ENCODE results near the gene C5orf15.

DNA sequence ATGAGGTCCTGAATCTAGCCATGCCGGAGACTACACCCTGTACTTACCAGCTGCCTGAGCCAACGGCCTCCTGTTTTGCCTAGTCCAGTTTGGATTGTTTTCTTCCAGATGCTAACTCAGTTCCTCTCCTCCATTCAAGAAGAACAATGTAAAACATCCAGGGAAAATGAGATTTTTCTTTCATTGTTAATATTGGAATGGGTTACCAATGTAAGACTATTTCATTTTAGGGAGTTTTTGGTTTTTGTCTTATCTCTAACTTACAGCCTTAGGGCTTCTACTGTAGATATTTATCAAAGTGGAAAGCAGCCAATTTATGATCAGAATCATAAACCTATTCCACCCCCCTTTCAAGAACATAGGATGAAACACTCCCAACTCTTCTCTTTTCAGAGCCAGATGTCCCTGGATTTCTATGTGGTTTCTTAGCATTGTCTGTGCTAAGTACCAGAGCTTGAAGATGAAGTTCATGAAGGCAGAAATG lies 39.9 kb upstream of the C5orf15 start:
- TF ChIP-seq, protein P1, sequence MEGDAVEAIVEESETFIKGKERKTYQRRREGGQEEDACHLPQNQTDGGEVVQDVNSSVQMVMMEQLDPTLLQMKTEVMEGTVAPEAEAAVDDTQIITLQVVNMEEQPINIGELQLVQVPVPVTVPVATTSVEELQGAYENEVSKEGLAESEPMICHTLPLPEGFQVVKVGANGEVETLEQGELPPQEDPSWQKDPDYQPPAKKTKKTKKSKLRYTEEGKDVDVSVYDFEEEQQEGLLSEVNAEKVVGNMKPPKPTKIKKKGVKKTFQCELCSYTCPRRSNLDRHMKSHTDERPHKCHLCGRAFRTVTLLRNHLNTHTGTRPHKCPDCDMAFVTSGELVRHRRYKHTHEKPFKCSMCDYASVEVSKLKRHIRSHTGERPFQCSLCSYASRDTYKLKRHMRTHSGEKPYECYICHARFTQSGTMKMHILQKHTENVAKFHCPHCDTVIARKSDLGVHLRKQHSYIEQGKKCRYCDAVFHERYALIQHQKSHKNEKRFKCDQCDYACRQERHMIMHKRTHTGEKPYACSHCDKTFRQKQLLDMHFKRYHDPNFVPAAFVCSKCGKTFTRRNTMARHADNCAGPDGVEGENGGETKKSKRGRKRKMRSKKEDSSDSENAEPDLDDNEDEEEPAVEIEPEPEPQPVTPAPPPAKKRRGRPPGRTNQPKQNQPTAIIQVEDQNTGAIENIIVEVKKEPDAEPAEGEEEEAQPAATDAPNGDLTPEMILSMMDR (conservative IDR thresholded peaks at IDR 0.05 in 1 of 2, IDR thresholded peaks at IDR 0.05 in 1 of 2; ENCODE audit: extremely low read depth in 1 of 2, insufficient read depth in 1 of 2, low read depth in 1 of 2, low read length in 2 of 2) = no peak
- no peak for TF ChIP-seq EZH2 (IDR thresholded peaks at IDR 0.05; ENCODE audit: borderline replicate concordance, low read length)
